K562 (cell line): Measurements from ENCODE around the gene AMOTL1. TPM values are rescaled to one million over a fixed set of nuclear protein-coding genes. Genes with fewer than 3 reads are reported as not detected.

ENCODE experiments used
- ATAC-seq: fragments of 200-7000 bp; cut with Tn5 transposase; 3 replicates; pipeline ENCODE4 v1.9.1; 2020; ENCODE audit warnings: moderate library complexity
- BruUV-seq: library from RNA; stranded (reverse); fragments of 400-500 nt; replicated peaks from 2 replicates; lab custom pipeline; 2021; lab: Mats Ljungman, UMichigan
- CTCF ChIA-PET: fragments of 300-600 bp; formaldehyde crosslinking; extraction: SDS; loops from one replicate; lab custom pipeline; 2021; ENCODE audit warnings: low intra/inter-chr PET ratio; lab: Yijun Ruan, JAX
- POLR2A ChIA-PET: fragments of 300-600, 350-650 bp; sonication (Branson Sonifier 250); formaldehyde crosslinking; extraction: SDS; loops from one replicate; lab custom pipeline; 2021; ENCODE audit warnings: antibody characterized with exemption, inconsistent platforms; lab: Yijun Ruan, JAX
- DNase-seq, 4 experiments: peaks; one replicate each; pipeline versions ENCODE4 v3.0.0 to v3.0.0-alpha.2; 2011 to 2018; ENCODE audit warnings: low spot score in 3 of 4, mixed read lengths in 3 of 4; ENCODE audit errors: extremely low read depth in 1 of 4
- FAIRE-seq: peaks from 2 replicates; lab custom pipeline; 2011; peaks lifted over from hg19 to GRCh38; lab: Jason Lieb, UNC
- H2AFZ ChIP-seq: 2 replicates; pipeline ENCODE4 v1.6.0; 2011; ENCODE audit warnings: low read depth, low read length, control low read depth, inconsistent platforms
- H3K27ac ChIP-seq: fragments of 200-600 bp; 3 replicates; pipeline ENCODE4 v1.8.0; 2011; ENCODE audit warnings: low read depth, mild to moderate bottlenecking, control low read depth, inconsistent platforms, low read length, moderate library complexity, mixed read lengths; ENCODE audit errors: extremely low read depth
- H3K27me3 ChIP-seq, 2 experiments: fragments of 300-600 bp in 1 of 2; 2 replicates in 1 of 2; 3 replicates in 1 of 2; pipeline versions ENCODE4 v1.6.0 to v1.8.0; 2011; ENCODE audit warnings: inconsistent platforms in 2 of 2, low read length in 2 of 2, mild to moderate bottlenecking in 1 of 2, mixed read lengths in 1 of 2, moderate library complexity in 1 of 2; ENCODE audit not compliant: control insufficient read depth in 2 of 2, insufficient read depth in 2 of 2
- H3K36me3 ChIP-seq: fragments of 300-600 bp; 3 replicates; pipeline ENCODE4 v1.8.0; 2011; ENCODE audit warnings: mild to moderate bottlenecking, low read length, inconsistent platforms; ENCODE audit not compliant: control insufficient read depth, insufficient read depth
- H3K4me1 ChIP-seq, 2 experiments: fragments of 200-600 bp in 1 of 2; replicated peaks in 1 of 2; 2 replicates in 1 of 2; 3 replicates in 1 of 2; pipeline versions ENCODE4 v1.5.1 to v1.8.0; 2011; ENCODE audit warnings: inconsistent platforms in 2 of 2, low read length in 2 of 2, mild to moderate bottlenecking in 1 of 2, mixed read lengths in 1 of 2, moderate library complexity in 1 of 2; ENCODE audit not compliant: control insufficient read depth in 2 of 2, insufficient read depth in 2 of 2
- H3K4me2 ChIP-seq: 2 replicates; pipeline ENCODE4 v1.6.1; 2011; ENCODE audit warnings: low read length, control low read depth, inconsistent platforms, mixed read lengths; ENCODE audit not compliant: insufficient read depth
- H3K4me3 ChIP-seq: fragments of 200-600 bp; sonication (generic), shearing (Covaris generic); 2 replicates; pipeline ENCODE4 v1.5.1; 2016; ENCODE audit warnings: control low read depth, inconsistent platforms
- H3K79me2 ChIP-seq: fragments of 200-600 bp; 3 replicates; pipeline ENCODE4 v1.8.0; 2011; ENCODE audit warnings: low read length, inconsistent platforms; ENCODE audit not compliant: control insufficient read depth, insufficient read depth
- H3K9ac ChIP-seq, 2 experiments: 2 replicates each; pipeline versions ENCODE4 v1.6.0 to v1.6.1; 2011; ENCODE audit warnings: low read depth in 2 of 2, low read length in 2 of 2, control low read depth in 1 of 2, inconsistent platforms in 1 of 2, mild to moderate bottlenecking in 1 of 2, mixed read lengths in 1 of 2; ENCODE audit not compliant: insufficient read depth in 1 of 2
- H3K9me1 ChIP-seq: one replicate; pipeline ENCODE4 v1.6.0; 2011; ENCODE audit warnings: inconsistent platforms, mild to moderate bottlenecking, low read length, moderate library complexity; ENCODE audit not compliant: control insufficient read depth, insufficient read depth
- H3K9me3 ChIP-seq: replicated peaks from 2 replicates; pipeline ENCODE4 v1.5.1; 2011; ENCODE audit warnings: low read depth, low read length, inconsistent platforms; ENCODE audit not compliant: control insufficient read depth, insufficient read depth
- H4K20me1 ChIP-seq: replicated peaks from 2 replicates; pipeline ENCODE4 v1.6.1; 2011; ENCODE audit warnings: low read length, inconsistent platforms, mixed read lengths; ENCODE audit not compliant: control insufficient read depth, insufficient read depth
- CBFB ChIP-seq: sonication (generic); formaldehyde crosslinking; IDR thresholded peaks from 2 replicates; pipeline ENCODE4 v1.4.0; 2020; ENCODE audit warnings: mild to moderate bottlenecking, missing genetic modification reagents
- ELF4 ChIP-seq: fragments of 450-650 bp; formaldehyde crosslinking; IDR thresholded peaks from 2 replicates; pipeline ENCODE4 v1.4.0; 2022; ENCODE audit warnings: missing genetic modification characterization
- EP300 ChIP-seq: IDR thresholded peaks from 2 replicates; pipeline ENCODE4 v1.6.1; 2012; ENCODE audit warnings: low read length, improper control_type of control experiment
- GTF3C2 ChIP-seq: IDR thresholded peaks from 3 replicates; pipeline ENCODE4 v1.6.1; 2011; ENCODE audit warnings: borderline replicate concordance, mild to moderate bottlenecking, moderate library complexity; ENCODE audit not compliant: insufficient read length; ENCODE audit errors: extremely low read depth
- IRF1 ChIP-seq: sonication (generic); formaldehyde crosslinking; IDR thresholded peaks from 2 replicates; pipeline ENCODE4 v1.8.0; 2022; ENCODE audit warnings: missing genetic modification reagents, mild to moderate bottlenecking, borderline replicate concordance
- MLX ChIP-seq, 2 experiments: fragments of 450-650 bp in 1 of 2; sonication (generic) in 1 of 2; formaldehyde crosslinking; conservative IDR thresholded peaks; 2 replicates each; pipeline versions ENCODE4 v1.4.0 to v1.8.1; 2020 to 2022; ENCODE audit warnings: mild to moderate bottlenecking in 1 of 2, missing genetic modification reagents in 1 of 2
- NFE2 ChIP-seq: IDR thresholded peaks from 2 replicates; pipeline ENCODE4 v1.6.1; 2014; ENCODE audit warnings: antibody characterized with exemption, low read depth
- RB1 ChIP-seq: fragments of 450-650 bp; IDR thresholded peaks from 2 replicates; pipeline ENCODE4 v1.6.1; 2017; ENCODE audit warnings: low read depth, mild to moderate bottlenecking
- TAL1 ChIP-seq: fragments of 450-650 bp; IDR thresholded peaks from 2 replicates; pipeline ENCODE4 v1.6.1; 2016; ENCODE audit warnings: mild to moderate bottlenecking
- TCF7L2 ChIP-seq: fragments of 150-350 bp; IDR thresholded peaks from 2 replicates; pipeline ENCODE4 v1.6.1; 2016; ENCODE audit warnings: low read depth, mild to moderate bottlenecking, low read length, moderate library complexity
- ZBTB43 ChIP-seq: sonication (generic); formaldehyde crosslinking; IDR thresholded peaks from 2 replicates; pipeline ENCODE4 v1.8.0; 2023; ENCODE audit warnings: mild to moderate bottlenecking, missing genetic modification reagents
- ZNF212 ChIP-seq: fragments of 450-650 bp; formaldehyde crosslinking; IDR thresholded peaks from 2 replicates; pipeline ENCODE4 v1.4.0; 2020; ENCODE audit warnings: mild to moderate bottlenecking
- WGBS: fragments of 100-300 bp; shearing (Covaris generic); methylation state at CpG from one replicate; pipeline ENCODE4 v1.1.6; 2016; ENCODE audit warnings: low coverage, mixed read lengths; ENCODE audit not compliant: insufficient coverage; ENCODE audit errors: missing lambda C conversion rate; 5-methylcytosine and 5-hydroxymethylcytosine counted together
- in situ Hi-C: fragments of 300-500 bp; cut with MboI; formaldehyde crosslinking; loops from 4 replicates; pipeline ENCODE4 v1.15.0; 2018; ENCODE audit warnings: inconsistent platforms, mixed read lengths
- intact Hi-C: fragments of 100-400 bp; cut with micrococcal nuclease; formaldehyde crosslinking; loops from 2 replicates; pipeline ENCODE4 v1.14.2; 2022
- polyA plus RNA-seq, 8 experiments: library from polyadenylated mRNA; depleted of rRNA in 4 of 8; stranded (reverse) in 5 of 8; unstranded in 3 of 8; fragments of >200 nt; fragmentation: Nextera tagmentation in 2 of 8; fragmentation: Illumina TruSeq in 1 of 8; extraction: Ambion mirVana in 2 of 8; extraction: Trizol in 1 of 8; gene quantifications; 2 replicates each; pipeline versions ENCODE4 v1.2.1 to v1.2.3, GENCODE V29; 2011 to 2014; ENCODE audit warnings: inconsistent platforms in 1 of 8, missing spikeins in 1 of 8
- total RNA-seq, 7 experiments: library from RNA; depleted of rRNA in 6 of 7; stranded (reverse); fragments of >200 nt in 6 of 7; fragmentation: Illumina TruSeq in 2 of 7; extraction: Trizol in 2 of 7; gene quantifications; 2 replicates each; pipeline versions ENCODE4 v1.2.1 to v1.2.3, GENCODE V29; 2011 to 2021; ENCODE audit warnings: low replicate concordance in 1 of 7

AMOTL1 gene
- total and polyA plus RNA-seq, 9 of the 15 experiments (the other 6 are each of a cell fraction or from before 2014, with no cell fraction given) = 4.0 to 35.4 (median 14.0) TPM

GRCh38 chr11:94830722-94831510 is 62.8 kb downstream of the AMOTL1 start:
- Histone ChIP-seq H3K4me3 (no peak overlapping the region), H3K27me3 (no peaks in the 10 kb centered on the region), H3K4me2 (no peak overlapping the region), H3K79me2 (no peaks in the 10 kb centered on the region), H3K36me3 (peaks cover 59% of the 10 kb centered on the region; the same call in 2 of the 3 replicates), H3K27ac (no peak overlapping the region), H3K9me3 (no peaks in the 10 kb centered on the region), H2AFZ (no peak overlapping the region), H3K9me1 (no peaks in the 10 kb centered on the region), H3K9ac (no peak overlapping the region), H3K4me1 (no peaks in the 10 kb centered on the region; a peak in 2 of 5 replicates), H4K20me1 (no peaks in the 10 kb centered on the region)
- in situ Hi-C loops (no loop called here), intact Hi-C loops (no loop called here)
- POLR2A ChIA-PET = no interaction called here
- FAIRE-seq = peak; percentile 6
- no TSS peak for BruUV-seq
- ATAC-seq = no peak
- DNase-seq = no peak
- 48% methylated on average over 5 of the region's 5 CpGs for WGBS
- TF ChIP-seq CBFB (no peak), ZBTB43 (CRISPR knock-in tag) (no peak), ELF4 (CRISPR knock-in tag) (no peak), RB1 (no peak), IRF1 (no peak), NFE2 (no peak), EP300 (no peak), ZNF212 (CRISPR knock-in tag) (no peak), GTF3C2 (no peak), TCF7L2 (no peak), MLX (CRISPR knock-in tag; conservative IDR thresholded peaks at IDR 0.05) (no peak), TAL1 (no peak)
- CTCF ChIA-PET = no interaction called here
